BE2C (cell line): ENCODE results near the gene PPP1R36. TPM values are rescaled to one million over a fixed set of nuclear protein-coding genes. Genes with fewer than 3 reads are reported as not detected.

Source experiments
- DNase-seq: peaks from one replicate; pipeline ENCODE4 v3.0.0-alpha.2; 2020
- H3K27me3 ChIP-seq: fragments of 250-450 bp; sonication (Bioruptor Pico); 2 replicates; pipeline ENCODE4 v1.5.1; 2020; ENCODE audit warnings: mild to moderate bottlenecking
- H3K36me3 ChIP-seq: fragments of 250-450 bp; sonication (Bioruptor Pico); 2 replicates; pipeline ENCODE4 v1.5.1; 2020; ENCODE audit warnings: mild to moderate bottlenecking
- H3K4me1 ChIP-seq: fragments of 250-450 bp; sonication (Bioruptor Pico); 2 replicates; pipeline ENCODE4 v1.5.1; 2020
- H3K4me3 ChIP-seq: 2 replicates; pipeline ENCODE4 v1.5.1; 2011; ENCODE audit warnings: low read depth, low read length
- H3K9me3 ChIP-seq: fragments of 250-450 bp; sonication (Bioruptor Pico); 2 replicates; pipeline ENCODE4 v1.5.1; 2020
- polyA plus RNA-seq: library from polyadenylated mRNA; unstranded; fragments of >200 nt; gene quantifications from one replicate; pipeline ENCODE4 v1.2.1, GENCODE V29; 2012; ENCODE audit warnings: low read depth, missing spikeins; ENCODE audit not compliant: insufficient read length, insufficient read depth
- TF ChIP-seq, protein P1 (sequence below): IDR thresholded peaks from 2 replicates; pipeline ENCODE4 v1.5.1; 2012; ENCODE audit warnings: mild to moderate bottlenecking, low read depth, low read length

PPP1R36 gene
- polyA plus RNA-seq = 1.2 TPM

DNA sequence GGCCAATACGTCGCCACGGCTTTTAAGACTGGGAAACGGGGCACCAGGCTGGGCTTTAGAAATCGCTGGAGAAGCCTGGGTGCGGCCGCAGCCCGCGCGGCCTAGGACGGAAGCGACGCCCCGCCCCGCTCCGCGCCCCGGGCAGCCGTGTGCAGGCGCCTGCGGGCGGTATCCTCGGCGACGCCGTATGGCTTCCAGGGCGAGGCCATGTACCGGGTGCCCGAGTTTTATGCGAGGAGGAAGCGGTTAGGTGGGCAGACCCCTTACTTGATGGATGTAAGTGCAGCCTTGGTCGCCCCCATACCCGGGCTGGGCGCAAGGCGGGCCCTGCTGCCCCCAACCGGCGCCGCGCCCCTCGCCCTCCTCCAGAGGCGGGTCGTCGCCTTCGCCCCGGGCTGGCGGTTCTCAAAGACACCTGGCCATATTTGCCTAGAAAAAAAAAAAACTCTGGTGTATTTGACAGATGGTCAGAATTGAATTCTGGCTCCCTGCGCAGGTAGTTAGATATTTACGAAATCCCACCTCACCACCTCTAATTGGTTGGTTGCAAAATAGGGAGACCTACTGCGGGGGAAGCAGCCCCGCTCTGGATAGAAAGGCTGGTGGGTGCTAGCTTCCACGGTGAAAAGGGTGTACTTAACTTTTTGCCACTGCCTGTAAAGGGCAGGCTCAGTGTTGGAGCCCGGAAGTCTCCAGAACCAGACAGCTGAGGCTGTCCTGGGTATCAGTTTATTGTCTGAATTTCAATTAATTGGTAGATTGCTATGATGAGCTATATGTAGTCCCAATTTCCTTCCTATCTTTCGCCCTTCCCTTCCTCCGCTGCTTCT is at the start of gene PPP1R36:
PPP1R36 (plus strand) TSS at position 171 of the 830 bp plus-strand sequence; CDS start at position 208, 37 bp downstream.
- peaks cover 7% of the 10 kb centered on the region; the same call in 1 of the 2 replicates for H3K27me3 ChIP-seq
- H3K4me3 ChIP-seq = peak within 1 kb of the TSS; percentile 55
- no peaks in the 10 kb centered on the region for H3K36me3 ChIP-seq
- TF ChIP-seq, protein P1, sequence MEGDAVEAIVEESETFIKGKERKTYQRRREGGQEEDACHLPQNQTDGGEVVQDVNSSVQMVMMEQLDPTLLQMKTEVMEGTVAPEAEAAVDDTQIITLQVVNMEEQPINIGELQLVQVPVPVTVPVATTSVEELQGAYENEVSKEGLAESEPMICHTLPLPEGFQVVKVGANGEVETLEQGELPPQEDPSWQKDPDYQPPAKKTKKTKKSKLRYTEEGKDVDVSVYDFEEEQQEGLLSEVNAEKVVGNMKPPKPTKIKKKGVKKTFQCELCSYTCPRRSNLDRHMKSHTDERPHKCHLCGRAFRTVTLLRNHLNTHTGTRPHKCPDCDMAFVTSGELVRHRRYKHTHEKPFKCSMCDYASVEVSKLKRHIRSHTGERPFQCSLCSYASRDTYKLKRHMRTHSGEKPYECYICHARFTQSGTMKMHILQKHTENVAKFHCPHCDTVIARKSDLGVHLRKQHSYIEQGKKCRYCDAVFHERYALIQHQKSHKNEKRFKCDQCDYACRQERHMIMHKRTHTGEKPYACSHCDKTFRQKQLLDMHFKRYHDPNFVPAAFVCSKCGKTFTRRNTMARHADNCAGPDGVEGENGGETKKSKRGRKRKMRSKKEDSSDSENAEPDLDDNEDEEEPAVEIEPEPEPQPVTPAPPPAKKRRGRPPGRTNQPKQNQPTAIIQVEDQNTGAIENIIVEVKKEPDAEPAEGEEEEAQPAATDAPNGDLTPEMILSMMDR = no peak
- peak; percentile 54 for DNase-seq
- no peaks in the 10 kb centered on the region; the same call in 1 of the 2 replicates for H3K9me3 ChIP-seq
- no peaks in the 10 kb centered on the region for H3K4me1 ChIP-seq

DNA sequence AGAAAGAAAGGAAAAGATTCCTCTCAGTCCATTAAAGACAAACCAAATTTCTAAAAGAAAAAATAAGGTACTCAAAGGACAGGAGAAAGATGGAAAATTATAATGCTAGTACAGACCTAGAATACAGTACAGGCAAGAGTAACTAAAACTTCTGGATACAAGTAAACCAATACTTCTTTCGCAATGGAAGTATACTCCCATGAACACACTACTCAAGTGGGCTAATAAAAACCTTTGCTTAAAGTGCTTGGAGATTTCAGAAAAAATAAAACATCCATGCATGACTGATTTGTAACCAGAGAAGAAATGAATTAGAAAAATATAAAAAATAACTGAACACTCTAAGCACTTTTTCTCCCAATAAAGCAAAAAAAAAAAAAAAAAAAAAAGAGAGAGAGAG is 49.7 kb upstream of the PPP1R36 start:
- Histone ChIP-seq H3K9me3 (no peaks in the 10 kb centered on the region), H3K4me1 (peaks cover 8% of the 10 kb centered on the region), H3K27me3 (no peaks in the 10 kb centered on the region), H3K4me3 (no peak overlapping the region), H3K36me3 (peaks cover 8% of the 10 kb centered on the region)
- TF ChIP-seq, protein P1 = no peak
- no peak for DNase-seq

DNA sequence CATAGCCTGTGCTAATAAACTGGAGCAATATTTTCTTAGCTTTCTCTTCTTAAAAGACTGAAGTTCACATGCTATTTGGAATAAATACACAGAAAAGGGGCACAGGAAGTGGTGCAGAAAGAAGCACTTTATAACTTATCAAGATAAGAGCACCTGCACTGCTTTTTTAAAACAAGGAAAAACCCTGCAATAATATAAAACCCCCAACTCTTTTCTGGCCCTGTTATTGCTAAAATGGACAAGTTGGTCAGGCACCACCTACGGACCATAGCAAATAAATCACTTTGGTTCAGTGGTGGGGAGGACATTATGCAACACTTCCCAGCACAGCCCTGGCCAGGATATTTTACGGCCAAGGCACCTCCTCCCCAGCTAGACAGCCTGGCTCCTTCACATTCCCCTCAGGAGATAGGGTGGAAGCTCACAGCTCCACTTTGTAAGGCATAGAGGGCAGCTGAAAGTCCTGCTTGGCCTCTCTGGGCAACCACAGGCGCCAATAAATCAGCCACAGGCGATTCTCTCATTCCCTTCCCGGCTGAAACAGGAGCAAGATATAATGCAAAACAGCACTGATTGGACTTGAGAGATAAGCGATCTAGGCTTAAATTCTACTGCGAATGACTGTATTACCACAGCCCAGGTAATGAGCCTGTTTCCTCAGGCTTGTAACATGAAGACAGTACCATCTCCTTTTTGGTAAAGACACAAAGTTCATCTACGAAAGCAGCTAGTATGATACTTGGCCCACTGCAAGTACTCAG is 48.2 kb upstream of the PPP1R36 start:
- Histone ChIP-seq H3K4me3 (peak overlapping the region; percentile 90), H3K4me1 (peaks cover 7% of the 10 kb centered on the region), H3K9me3 (no peaks in the 10 kb centered on the region), H3K36me3 (peaks cover 6% of the 10 kb centered on the region), H3K27me3 (no peaks in the 10 kb centered on the region)
- TF ChIP-seq, protein P1 = no peak
- DNase-seq = peak; percentile 78

- TF ChIP-seq, protein P1 = no peak
- Histone ChIP-seq H3K4me3 (peak overlapping the region; percentile 90), H3K4me1 (peaks cover 7% of the 10 kb centered on the region; the same call in 1 of the 2 replicates), H3K9me3 (no peaks in the 10 kb centered on the region), H3K27me3 (no peaks in the 10 kb centered on the region), H3K36me3 (peaks cover 6% of the 10 kb centered on the region)
- no peak for DNase-seq
Measured at GRCh38 chr14:64502456-64502855, 47.3 kb upstream of the PPP1R36 start.

DNA sequence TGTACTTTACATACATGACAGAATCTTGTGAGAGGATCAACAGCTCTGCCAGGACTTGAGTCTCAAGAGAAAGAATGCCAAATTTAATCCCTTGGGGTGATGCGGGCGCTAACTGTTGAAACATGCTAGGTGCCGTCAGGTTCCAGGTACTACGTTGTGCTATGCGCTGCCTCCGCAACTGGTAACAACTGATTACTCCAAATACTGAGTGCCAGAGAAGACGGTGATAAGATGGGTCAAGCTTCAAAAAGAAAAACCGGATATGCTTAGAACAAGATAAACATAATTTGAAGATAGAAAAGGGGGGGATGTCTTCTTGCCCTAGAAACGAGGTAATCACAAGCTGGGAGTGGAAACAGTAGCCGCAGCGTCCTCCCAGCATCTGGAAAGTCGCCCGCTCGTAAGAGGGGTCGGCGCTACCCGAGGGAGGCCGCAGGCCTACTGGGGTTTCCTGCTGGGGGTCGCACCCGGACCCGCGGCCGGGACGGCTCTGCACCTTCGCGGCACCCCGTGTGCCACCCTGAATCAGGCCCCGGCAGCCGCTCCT is 46.8 kb upstream of the PPP1R36 start:
- peak overlapping the region; percentile 90 for H3K4me3 ChIP-seq
- H3K27me3 ChIP-seq = no peaks in the 10 kb centered on the region
- TF ChIP-seq, protein P1 = no peak
- peaks cover 6% of the 10 kb centered on the region for H3K36me3 ChIP-seq
- peaks cover 9% of the 10 kb centered on the region; the same call in 1 of the 2 replicates for H3K4me1 ChIP-seq
- H3K9me3 ChIP-seq = no peaks in the 10 kb centered on the region
- DNase-seq = no peak
